GM19351 (cell line): ENCODE results near the gene RNU2-1.
"Not testable (repeated sequence)": the region's sequence is repeated elsewhere in the genome, so short reads cannot be mapped to it uniquely, and the experiment has no call there.

ENCODE experiments used
- ATAC-seq: cut with Tn5 transposase; IDR thresholded peaks from one replicate; pipeline ENCODE4 v1.9.1; 2021; ENCODE audit warnings: mild to moderate bottlenecking, moderate library complexity; ENCODE audit not compliant: unreplicated experiment

The RNU2-1 gene

DNA sequence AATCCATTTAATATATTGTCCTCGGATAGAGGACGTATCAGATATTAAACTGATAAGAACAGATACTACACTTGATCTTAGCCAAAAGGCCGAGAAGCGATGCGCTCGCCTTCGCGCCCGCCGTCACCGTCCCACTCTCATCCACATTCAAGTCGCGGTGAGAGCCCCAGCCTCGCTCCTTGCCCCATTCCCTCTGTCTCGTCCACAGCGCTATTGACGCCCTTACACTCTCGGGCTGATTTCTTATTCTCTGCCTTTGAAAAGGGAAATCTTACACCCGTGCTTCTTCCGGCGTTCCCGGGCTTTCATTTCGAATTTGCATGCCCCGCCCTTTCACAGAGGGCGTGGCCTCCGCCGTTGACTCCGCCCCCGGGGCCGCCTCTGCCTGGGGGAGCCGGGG lies at the start of gene RNU2-1:
Gene RNU2-1 (minus strand): TSS at position 101 of the 400 bp plus-strand sequence.
- not testable (repeated sequence) for ATAC-seq

DNA sequence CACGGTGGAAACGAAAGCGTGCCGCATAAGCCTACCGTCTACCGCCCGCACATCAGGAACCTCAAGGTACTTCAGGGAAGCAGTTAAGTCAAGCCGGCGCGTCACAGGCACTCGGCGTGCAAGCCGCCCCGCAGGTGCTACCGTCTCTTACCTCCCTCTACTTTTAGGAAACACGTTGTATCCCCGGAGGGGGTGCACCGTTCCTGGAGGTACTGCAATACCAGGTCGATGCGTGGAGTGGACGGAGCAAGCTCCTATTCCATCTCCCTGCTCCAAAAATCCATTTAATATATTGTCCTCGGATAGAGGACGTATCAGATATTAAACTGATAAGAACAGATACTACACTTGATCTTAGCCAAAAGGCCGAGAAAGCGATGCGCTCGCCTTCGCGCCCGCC lies 39.1 kb upstream of the RNU2-1 start:
- not testable (repeated sequence) for ATAC-seq

DNA sequence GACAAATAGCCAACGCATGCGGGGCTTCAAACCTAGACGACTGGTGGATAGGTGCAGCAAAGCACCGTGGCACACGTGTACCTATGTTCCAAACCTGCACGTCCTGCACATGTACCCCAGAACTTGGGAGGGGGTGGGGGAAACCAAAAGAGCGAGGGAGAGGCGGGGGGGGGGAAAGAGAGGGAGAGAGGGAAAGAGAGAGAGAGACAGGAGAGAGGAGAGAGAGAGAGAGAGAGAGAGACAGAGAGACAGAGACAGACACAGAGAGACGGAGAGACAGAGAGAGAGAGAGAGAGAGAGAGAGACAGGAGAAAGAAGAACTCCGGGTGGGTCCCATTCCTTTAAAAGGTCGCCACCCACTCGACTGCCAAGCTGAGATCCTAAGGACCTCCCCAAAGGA lies 38.7 kb upstream of the RNU2-1 start:
- not testable (repeated sequence) for ATAC-seq

DNA sequence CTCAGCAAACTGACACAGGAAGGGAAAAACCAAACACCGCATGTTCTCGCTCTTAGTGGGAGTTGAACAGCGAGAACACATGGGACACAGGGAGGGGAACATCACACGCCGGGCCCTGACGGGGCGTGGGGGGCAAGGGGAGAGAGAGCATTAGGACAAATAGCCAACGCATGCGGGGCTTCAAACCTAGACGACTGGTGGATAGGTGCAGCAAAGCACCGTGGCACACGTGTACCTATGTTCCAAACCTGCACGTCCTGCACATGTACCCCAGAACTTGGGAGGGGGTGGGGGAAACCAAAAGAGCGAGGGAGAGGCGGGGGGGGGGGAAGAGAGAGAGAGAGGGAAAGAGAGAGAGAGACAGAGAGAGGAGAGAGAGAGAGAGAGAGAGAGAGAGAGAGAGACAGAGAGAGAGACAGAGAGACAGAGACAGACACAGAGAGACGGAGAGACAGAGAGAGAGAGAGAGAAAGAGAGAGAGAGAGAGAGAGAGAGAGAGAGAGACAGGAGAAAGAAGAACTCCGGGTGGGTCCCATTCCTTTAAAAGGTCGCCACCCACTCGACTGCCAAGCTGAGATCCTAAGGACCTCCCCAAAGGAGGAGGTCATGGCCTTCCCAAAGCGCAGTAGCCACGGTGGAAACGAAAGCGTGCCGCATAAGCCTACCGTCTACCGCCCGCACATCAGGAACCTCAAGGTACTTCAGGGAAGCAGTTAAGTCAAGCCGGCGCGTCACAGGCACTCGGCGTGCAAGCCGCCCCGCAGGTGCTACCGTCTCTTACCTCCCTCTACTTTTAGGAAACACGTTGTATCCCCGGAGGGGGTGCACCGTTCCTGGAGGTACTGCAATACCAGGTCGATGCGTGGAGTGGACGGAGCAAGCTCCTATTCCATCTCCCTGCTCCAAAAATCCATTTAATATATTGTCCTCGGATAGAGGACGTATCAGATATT lies 37.1 kb upstream of the RNU2-1 start:
- not testable (repeated sequence) for ATAC-seq

DNA sequence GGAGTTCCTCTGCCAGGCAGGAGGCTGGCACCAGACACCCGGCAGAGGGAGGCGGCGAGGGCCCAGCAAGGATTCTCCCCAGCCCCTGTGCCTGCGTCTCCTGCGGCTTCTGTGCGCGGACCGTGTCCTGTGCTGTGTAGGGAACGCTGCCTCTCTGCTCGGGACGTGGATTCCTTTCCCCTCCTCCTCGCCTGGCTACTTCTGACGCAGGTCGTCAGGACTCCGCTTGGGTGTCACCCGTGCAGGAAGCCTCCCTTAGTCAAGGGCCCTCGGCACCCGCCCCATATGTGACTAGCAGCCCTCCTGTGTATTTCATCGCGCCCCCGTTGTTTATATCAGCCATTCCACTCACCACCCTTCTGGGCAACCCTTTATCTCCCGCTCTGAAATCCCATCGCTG lies 12.7 kb upstream of the RNU2-1 start:
- ATAC-seq = not testable (repeated sequence)

DNA sequence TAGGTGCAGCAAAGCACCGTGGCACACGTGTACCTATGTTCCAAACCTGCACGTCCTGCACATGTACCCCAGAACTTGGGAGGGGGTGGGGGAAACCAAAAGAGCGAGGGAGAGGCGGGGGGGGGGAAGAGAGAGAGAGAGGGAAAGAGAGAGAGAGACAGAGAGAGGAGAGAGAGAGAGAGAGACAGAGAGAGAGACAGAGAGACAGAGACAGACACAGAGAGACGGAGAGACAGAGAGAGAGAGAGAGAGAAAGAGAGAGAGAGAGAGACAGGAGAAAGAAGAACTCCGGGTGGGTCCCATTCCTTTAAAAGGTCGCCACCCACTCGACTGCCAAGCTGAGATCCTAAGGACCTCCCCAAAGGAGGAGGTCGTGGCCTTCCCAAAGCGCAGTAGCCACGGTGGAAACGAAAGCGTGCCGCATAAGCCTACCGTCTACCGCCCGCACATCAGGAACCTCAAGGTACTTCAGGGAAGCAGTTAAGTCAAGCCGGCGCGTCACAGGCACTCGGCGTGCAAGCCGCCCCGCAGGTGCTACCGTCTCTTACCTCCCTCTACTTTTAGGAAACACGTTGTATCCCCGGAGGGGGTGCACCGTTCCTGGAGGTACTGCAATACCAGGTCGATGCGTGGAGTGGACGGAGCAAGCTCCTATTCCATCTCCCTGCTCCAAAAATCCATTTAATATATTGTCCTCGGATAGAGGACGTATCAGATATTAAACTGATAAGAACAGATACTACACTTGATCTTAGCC lies 7.0 kb upstream of the RNU2-1 start:
- ATAC-seq = not testable (repeated sequence)

DNA sequence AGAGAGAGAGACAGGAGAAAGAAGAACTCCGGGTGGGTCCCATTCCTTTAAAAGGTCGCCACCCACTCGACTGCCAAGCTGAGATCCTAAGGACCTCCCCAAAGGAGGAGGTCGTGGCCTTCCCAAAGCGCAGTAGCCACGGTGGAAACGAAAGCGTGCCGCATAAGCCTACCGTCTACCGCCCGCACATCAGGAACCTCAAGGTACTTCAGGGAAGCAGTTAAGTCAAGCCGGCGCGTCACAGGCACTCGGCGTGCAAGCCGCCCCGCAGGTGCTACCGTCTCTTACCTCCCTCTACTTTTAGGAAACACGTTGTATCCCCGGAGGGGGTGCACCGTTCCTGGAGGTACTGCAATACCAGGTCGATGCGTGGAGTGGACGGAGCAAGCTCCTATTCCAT lies 5.8 kb upstream of the RNU2-1 start:
- ATAC-seq = not testable (repeated sequence)

DNA sequence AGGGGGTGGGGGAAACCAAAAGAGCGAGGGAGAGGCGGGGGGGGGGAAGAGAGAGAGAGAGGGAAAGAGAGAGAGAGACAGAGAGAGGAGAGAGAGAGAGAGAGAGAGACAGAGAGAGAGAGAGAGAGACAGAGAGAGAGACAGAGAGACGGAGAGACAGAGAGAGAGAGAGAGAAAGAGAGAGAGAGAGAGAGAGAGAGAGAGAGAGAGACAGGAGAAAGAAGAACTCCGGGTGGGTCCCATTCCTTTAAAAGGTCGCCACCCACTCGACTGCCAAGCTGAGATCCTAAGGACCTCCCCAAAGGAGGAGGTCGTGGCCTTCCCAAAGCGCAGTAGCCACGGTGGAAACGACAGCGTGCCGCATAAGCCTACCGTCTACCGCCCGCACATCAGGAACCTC lies 514 bp downstream of the RNU2-1 start:
- not testable (repeated sequence) for ATAC-seq

DNA sequence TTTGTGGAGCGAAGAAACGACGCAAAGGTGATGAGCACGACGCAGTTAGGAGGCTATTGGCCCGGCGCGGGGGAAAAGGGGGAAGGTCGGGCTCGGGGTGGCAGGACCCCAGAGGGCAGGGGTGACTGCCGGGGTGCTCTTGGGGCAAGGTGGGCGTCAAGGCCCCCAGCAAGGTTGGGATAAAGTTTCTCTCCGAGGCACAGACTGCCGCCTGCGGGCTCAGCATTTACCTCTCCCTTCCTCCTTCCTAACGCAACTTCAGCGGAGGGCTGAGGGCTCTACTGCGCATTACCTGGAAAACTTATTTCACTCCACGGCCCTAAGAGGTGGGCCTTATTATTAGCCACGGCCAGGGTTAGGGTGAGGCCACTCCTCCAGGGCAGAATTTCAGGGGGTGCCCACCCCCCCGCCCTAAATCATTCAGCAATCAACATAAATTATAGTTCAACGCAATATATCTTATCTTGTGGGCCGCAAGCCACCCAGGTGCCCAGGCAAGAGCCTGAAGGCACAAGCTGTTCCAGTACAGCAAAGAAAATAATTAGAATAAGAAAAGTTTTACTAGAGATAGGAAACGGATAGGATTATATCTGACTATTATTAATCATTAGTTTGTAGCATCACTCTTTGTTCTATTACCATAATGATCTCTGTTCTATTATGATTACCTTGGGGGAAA lies 1.6 kb downstream of the RNU2-1 start:
- ATAC-seq = not testable (repeated sequence)

DNA sequence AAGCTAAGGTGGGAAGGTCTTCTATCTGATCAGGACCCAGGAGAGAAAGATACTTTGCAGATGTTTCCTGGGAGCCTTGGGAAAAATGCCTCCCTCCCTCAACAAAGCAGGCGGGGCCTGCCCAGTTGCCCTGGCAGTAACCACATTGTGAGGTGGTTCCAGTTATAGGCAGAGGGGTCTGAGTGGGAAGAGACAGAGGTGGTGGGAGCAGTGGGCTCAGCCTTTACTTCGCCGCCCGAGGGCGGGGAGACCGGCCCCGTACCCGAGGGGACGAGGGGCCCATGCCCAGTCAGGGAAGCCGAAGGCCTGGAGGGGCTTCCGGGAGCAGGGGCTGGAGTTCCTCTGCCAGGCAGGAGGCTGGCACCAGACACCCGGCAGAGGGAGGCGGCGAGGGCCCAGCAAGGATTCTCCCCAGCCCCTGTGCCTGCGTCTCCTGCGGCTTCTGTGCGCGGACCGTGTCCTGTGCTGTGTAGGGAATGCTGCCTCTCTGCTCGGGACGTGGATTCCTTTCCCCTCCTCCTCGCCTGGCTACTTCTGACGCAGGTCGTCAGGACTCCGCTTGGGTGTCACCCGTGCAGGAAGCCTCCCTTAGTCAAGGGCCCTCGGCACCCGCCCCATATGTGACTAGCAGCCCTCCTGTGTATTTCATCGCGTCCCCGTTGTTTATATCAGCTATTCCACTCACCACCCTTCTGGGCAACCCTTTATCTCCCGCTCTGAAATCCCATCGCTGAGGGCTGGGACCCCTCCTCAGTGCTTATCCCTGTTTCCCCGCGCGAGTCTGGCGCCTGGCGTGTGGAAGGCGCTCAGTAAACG lies 2.4 kb downstream of the RNU2-1 start:
- not testable (repeated sequence) for ATAC-seq

DNA sequence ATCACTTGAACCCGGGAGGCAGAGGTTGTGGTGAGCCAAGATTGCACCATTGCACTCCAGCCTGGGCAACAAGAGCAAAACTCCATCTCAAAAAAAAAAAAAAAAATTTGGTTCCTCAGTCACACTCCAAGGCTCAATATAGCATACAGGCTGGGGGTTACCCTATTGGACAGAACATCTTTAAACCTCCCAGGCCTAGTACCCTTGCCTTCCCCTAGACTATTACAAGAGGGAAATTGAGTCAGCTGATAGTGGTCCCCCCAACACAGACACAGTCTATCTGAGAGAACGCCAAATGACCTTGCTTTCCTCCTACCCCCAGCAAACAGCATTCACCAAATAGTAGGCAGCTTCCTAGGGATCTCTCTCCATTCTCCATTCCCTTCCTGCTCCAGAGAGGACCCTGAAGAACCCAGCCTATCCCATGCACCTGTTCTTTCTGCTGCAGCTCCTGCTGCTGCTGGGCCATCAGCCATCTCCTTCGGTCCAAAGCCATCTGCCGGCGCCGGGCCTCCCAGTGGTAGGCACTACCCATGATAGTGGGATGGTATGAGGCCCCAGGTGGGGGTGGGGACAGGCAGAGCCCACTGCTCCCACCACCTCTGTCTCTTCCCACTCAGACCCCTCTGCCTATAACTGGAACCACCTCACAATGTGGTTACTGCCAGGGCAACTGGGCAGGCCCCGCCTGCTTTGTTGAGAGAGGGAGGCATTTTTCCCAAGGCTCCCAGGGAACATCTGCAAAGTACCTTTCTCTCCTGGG lies 5.6 kb downstream of the RNU2-1 start, which contains the start of gene CCDC200:
Gene CCDC200 (minus strand): TSS at position 604 of the 763 bp plus-strand sequence. CDS start 69 bp downstream, at position 535.
- not testable (repeated sequence) for ATAC-seq

DNA sequence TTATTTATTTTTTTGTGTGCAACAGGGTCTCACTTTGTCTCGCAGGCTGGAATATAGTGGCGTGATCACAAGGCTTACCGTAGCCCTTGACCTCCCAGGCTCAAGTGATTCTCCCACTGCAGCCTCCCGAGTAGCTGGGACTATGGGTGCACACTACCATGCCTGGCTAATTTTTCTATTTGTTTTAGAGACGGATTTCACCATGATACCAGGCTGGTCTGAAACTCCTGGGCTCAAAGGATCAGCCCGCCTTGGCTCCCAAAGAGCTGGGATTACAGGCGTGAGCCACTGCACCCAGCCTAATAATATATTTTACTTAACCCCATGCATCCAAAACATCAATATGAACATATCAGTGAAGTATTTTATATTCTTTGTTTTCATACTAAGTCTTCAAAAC lies 7.4 kb downstream of the RNU2-1 start:
- no peak for ATAC-seq

DNA sequence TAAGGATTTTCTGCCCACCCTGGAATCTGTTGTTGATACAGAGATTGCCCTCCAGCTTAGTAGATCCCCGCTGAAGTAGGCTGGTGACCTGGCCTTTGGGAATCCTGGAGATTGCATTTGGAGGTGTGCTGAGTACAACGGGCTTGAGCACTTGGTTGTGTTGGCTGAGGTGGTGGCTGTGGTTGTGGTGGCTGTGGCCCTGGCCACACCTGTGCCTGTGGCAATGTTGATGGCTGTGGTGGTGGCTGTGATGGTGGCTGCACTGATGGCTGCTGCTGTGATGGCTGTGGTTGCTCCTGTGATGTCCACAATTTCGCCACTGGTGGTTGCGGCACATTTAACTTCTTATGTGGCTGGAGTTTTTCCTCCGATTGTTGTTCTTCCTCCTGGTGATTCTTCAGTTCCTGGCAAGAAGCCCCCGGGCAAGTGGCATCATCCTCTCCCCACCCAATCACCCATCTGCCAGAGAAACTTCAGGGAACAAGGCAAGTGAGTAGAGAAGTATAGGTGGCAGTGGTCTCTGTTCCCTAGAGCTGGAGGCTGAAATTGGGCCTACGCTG lies 9.6 kb downstream of the RNU2-1 start:
- ATAC-seq = no peak

DNA sequence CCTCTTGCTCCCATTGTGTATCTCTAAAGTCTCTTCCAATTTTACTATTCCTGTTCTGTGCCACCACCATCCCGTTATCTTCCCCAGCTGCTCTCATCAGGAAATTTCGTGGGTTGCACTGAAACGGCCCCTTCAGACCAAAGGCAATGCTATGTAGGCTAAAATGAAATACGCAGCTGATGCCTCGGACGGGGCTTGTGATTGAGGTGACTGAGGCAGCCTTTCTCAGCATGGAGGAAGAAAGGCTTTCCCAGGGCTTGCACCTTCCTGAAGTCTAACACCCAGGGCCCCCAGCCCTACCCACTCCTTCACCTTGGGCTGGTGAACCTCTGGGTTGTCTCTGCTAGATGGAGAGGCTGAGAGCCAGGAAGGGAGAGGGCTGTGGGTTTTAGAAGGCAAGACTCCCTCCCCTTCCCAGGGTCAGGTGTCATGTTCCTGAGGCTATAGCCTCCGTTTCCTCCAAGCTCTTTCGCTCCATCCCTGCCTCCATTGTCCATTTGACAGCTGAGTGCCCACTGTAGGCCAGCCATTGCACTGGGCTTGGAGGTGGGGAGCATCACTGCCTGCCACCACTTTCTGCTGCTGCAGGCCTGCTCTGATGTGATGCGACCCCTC lies 13.2 kb downstream of the RNU2-1 start:
- no peak for ATAC-seq

DNA sequence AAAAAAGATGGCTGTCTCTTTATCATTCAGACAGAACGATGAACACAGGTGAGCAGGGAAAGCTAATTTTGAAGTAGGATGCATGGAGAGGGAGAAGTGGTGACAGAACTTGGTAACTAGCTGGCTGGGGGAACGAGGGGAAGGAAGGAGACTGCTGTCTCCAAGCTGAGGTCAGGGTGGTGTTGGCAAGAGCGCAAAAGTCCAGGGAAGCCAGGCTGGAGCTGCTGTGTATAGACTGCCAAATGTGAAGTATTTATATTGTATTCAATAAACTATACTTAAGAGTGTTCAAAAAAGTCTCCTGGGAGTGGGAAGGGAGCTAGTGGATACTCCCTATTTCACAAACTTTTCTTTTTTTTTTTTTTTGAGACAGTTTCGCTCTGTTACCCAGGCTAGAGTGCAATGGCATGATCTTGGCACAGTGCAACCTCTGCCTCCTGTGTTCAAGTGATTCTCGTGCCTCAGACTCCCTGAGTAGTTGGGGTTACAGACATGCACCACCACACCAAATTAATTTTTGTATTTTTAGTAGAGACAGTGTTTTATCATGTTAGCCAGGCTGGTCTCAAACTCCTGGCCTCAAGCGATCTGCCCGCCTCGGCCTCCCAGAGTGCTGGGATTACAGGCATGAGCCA lies 13.9 kb downstream of the RNU2-1 start:
- ATAC-seq = no peak

DNA sequence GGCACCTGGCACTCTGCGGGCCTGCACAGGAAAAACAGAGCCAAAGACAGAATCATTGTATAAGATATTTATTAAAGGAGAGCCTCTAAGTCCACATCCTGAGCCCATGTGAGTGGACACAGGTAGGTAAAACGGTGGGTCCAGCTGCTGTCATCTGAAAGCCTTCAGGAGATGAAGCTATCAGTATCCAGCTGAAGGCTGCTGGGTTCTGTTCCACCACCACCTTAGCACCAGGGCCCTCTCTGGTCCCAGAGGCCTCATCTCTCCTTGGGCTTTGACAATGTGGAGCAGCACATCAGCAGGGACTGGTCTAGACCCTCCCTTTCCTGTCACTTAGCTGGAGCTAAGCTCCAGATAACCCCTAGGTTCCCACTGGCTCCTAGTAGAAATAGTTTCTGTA lies 14.8 kb downstream of the RNU2-1 start:
- no peak for ATAC-seq

DNA sequence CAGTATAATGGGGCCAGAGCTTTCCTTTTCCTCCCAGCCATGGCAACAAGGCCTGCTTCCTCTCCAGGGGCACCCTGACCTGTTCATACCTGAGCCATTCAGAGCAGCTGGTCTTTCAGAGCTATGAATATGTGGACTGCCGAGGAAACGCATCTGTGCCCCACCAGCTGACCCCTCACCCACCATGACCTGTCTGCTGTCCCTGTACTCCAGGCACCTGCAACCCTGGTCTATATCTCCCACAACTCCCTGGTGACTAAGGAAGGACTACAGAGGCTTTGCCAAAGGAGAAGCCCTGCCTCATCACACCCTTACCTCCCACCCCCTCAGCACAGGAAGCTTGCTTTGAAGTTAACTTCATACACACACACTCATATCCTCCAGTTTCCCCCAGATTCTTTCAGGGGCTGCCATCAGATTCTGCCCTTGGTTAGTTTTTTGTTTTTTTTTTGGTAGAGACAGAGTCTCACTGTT lies 16.1 kb downstream of the RNU2-1 start:
- ATAC-seq = no peak
